Measurements from ENCODE around the gene KCNK3. TPM values are rescaled to one million over a fixed set of nuclear protein-coding genes. Genes with fewer than 3 reads are reported as not detected.

Gene KCNK3
- total and polyA plus RNA-seq, 5 donors from 2014 or later, result not detected

DNA sequence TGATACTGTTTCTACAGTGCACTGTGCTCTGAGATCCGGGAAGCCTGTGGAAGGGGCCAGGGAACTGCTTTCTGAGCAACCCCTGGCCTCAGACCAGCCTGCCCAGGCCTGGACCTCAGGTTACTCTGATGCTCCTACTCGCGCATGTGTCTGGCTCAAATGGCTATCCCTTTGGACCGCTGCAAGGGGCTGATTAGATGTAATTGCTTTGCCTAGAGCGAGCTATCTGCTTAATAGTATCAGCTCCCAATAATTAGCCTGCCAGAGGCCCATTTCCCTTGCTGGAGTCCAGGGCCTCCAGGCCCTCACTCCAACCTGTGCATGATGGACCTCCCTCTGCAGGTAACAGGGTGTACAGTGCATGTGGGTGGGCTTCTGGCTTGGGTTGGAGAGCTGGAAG lies 7.2 kb upstream of the KCNK3 start:
- H3K4me3 ChIP-seq (ENCODE audit: low read depth, low read length), result no peak overlapping the region
- H3K36me3 Mint-ChIP-seq, result no peaks in the 10 kb centered on the region
- no peak overlapping the region for H3K27ac ChIP-seq (ENCODE audit: insufficient read depth, low read length, poor library complexity, severe bottlenecking)
- DNase-seq, result no peak
- no peak for ATAC-seq (ENCODE audit: low read depth in 2 of 2)
- peaks cover 0 to 1% (median 0%) of the 10 kb centered on the region in 7 donors for H3K9me3 Mint-ChIP-seq
- H3K4me1 ChIP-seq (ENCODE audit: control insufficient read depth, insufficient read depth, low read length, poor library complexity, severe bottlenecking), result no peaks in the 10 kb centered on the region
- no peaks in the 10 kb centered on the region for H3K4me1 Mint-ChIP-seq
- no peak overlapping the region for H3K27ac Mint-ChIP-seq
- no peaks in the 10 kb centered on the region for H3K36me3 ChIP-seq (ENCODE audit: control insufficient read depth, insufficient read depth, low read length)
- peaks cover 29% of the 10 kb centered on the region for H3K27me3 Mint-ChIP-seq
- no peaks in the 10 kb centered on the region for H3K9me3 ChIP-seq (ENCODE audit: control insufficient read depth in 2 of 2, low read length in 2 of 2)
- no peak overlapping the region for H3K4me3 Mint-ChIP-seq
- H3K27me3 ChIP-seq (ENCODE audit: control insufficient read depth, insufficient read depth, low read length), result peaks cover 9% of the 10 kb centered on the region

DNA sequence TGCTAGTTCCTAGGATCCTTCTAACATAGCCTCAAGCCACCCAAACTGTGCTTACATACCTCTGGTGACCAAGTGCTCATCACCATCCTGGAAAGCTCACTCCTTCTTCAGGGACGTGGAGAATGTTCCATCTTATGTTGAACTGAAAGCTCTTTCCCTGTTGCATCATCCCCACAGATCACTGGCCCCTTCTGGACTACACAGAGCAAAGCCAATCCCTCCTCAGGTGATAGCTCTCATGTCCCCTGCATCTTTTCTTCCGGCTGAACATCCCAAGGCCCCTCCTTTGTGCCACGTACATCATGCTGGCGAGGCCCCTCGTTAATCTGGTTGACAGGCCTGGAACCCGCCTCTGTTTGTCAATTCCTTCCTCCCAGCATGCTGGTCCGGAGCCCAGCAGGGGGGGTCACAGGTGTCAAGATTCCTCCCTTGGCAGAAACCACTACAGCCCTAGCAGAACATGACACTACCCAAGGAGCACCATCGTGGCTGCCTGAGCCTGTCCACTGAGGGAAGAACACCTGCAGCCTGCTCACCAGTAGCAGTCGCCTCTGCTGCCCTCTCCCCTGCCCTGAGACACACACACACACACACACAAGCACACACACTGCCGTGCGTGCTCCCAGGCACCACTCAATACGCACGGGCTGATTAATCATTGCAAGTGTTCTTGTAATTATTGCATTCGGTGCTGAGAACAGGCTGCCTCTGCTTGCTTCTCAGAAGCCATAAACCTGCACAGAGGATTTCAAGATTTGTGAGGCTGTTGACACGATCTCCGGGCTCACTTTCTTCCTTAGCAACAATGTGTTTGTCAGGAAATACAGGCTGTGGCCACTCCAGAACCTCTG lies 6.3 kb upstream of the KCNK3 start:
- Mint-ChIP-seq H3K4me3 (no peak overlapping the region), H3K27ac (no peak overlapping the region), H3K36me3 (no peaks in the 10 kb centered on the region), H3K27me3 (peaks cover 38% of the 10 kb centered on the region), H3K4me1 (no peaks in the 10 kb centered on the region), H3K9me3 (peaks cover 0 to 1% (median 0%) of the 10 kb centered on the region in 7 donors)
- DNase-seq (no peak), ATAC-seq (ENCODE audit: low read depth in 2 of 2) (no peak)
- peaks cover 9% of the 10 kb centered on the region for H3K27me3 ChIP-seq (ENCODE audit: control insufficient read depth, insufficient read depth, low read length)
- H3K27ac ChIP-seq (ENCODE audit: insufficient read depth, low read length, poor library complexity, severe bottlenecking), result no peak overlapping the region
- no peaks in the 10 kb centered on the region for H3K9me3 ChIP-seq (ENCODE audit: control insufficient read depth in 2 of 2, low read length in 2 of 2)
- H3K36me3 ChIP-seq (ENCODE audit: control insufficient read depth, insufficient read depth, low read length), result no peaks in the 10 kb centered on the region
- no peak overlapping the region for H3K4me3 ChIP-seq (ENCODE audit: low read depth, low read length)
- no peaks in the 10 kb centered on the region for H3K4me1 ChIP-seq (ENCODE audit: control insufficient read depth, insufficient read depth, low read length, poor library complexity, severe bottlenecking)

DNA sequence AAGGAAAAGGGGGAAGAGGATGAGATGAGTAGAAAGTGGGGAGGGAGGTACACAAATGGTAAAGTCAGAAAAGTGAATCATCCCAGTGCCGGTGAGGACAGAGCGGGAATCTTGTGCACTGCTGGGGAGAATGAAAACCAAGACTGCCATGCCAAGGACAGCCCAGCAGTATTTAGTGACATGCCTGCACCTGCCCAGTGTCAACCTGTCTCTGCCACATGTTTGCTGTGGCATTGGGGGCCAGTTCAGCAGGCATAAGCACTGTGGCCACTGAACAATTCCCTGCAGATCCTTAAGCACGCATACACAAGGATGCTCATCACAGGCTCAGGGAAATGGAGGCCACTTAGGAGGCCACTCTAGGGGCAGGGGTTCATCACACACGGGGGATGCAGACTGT lies 5.2 kb upstream of the KCNK3 start:
- Mint-ChIP-seq H3K4me1 (peaks cover 0 to 3% (median 0%) of the 10 kb centered on the region in 4 donors), H3K27ac (no peak overlapping the region), H3K9me3 (peaks cover 0 to 1% (median 0%) of the 10 kb centered on the region in 7 donors), H3K4me3 (no peak overlapping the region), H3K27me3 (peaks cover 47% of the 10 kb centered on the region), H3K36me3 (no peaks in the 10 kb centered on the region)
- Histone ChIP-seq H3K9me3 (ENCODE audit: control insufficient read depth in 2 of 2, low read length in 2 of 2) (no peaks in the 10 kb centered on the region), H3K36me3 (ENCODE audit: control insufficient read depth, insufficient read depth, low read length) (no peaks in the 10 kb centered on the region), H3K4me3 (ENCODE audit: low read depth, low read length) (no peak overlapping the region), H3K27ac (ENCODE audit: insufficient read depth, low read length, poor library complexity, severe bottlenecking) (no peak overlapping the region), H3K27me3 (ENCODE audit: control insufficient read depth, insufficient read depth, low read length) (peaks cover 9% of the 10 kb centered on the region), H3K4me1 (ENCODE audit: control insufficient read depth, insufficient read depth, low read length, poor library complexity, severe bottlenecking) (no peaks in the 10 kb centered on the region)
- DNase-seq (no peak), ATAC-seq (ENCODE audit: low read depth in 2 of 2) (no peak)

DNA sequence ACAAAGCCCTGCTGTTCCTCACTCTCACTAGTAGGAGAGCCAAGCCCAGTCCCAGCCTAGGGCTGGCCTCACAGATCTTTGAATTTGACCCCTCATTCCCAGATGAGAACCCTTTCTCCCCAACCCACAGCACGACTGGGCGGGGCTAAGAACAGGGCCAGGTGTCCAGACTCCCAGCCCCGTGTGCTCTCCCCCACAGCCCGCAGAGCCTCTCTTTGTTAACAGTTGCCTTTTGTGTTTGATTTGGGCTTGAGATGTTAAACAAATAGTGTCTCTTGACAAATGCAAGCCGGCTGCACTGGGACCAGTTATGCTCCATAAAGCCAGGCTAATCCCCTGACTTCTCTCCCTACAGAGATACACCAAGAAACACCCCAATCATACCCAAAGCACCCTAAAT lies 4.7 kb upstream of the KCNK3 start:
- no peaks in the 10 kb centered on the region for H3K36me3 Mint-ChIP-seq
- Histone ChIP-seq H3K9me3 (ENCODE audit: control insufficient read depth in 2 of 2, low read length in 2 of 2) (no peaks in the 10 kb centered on the region), H3K36me3 (ENCODE audit: control insufficient read depth, insufficient read depth, low read length) (no peaks in the 10 kb centered on the region), H3K27me3 (ENCODE audit: control insufficient read depth, insufficient read depth, low read length) (peaks cover 9% of the 10 kb centered on the region), H3K4me1 (ENCODE audit: control insufficient read depth, insufficient read depth, low read length, poor library complexity, severe bottlenecking) (no peaks in the 10 kb centered on the region), H3K27ac (ENCODE audit: insufficient read depth, low read length, poor library complexity, severe bottlenecking) (no peak overlapping the region), H3K4me3 (ENCODE audit: low read depth, low read length) (no peak overlapping the region)
- H3K9me3 Mint-ChIP-seq, result peaks cover 0 to 1% (median 0%) of the 10 kb centered on the region in 7 donors
- ATAC-seq (ENCODE audit: low read depth in 2 of 2) (no peak), DNase-seq (no peak)
- H3K4me1 Mint-ChIP-seq, result peaks cover 0 to 3% (median 0%) of the 10 kb centered on the region in 4 donors
- peaks cover 48% of the 10 kb centered on the region for H3K27me3 Mint-ChIP-seq
- no peak overlapping the region for H3K27ac Mint-ChIP-seq
- no peak overlapping the region for H3K4me3 Mint-ChIP-seq

DNA sequence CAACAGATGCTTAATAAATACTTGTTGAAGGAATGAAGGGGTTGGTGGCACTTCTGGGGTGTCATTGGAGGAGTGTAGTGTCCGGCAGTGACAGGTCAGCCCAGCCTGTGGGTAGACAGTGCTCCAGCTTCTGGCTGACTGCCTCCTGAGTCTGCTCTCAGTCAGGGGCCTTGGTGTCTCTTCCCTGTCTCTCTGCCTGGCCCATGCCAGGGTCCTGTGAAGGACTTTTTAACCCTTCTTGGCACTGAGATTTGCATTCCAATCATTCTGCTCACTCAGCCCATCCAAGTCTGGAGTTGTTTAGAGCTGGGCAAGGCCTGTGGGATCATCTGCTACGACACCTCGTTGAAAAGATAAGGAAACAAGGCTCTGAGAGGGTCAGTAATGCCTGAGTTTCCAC lies 1.4 kb upstream of the KCNK3 start:
- Mint-ChIP-seq H3K27ac (no peak overlapping the region), H3K36me3 (no peaks in the 10 kb centered on the region), H3K4me1 (peaks cover 0 to 10% (median 3%) of the 10 kb centered on the region in 4 donors), H3K4me3 (peak overlapping the region in 1 of 4 donors; percentile 7), H3K9me3 (peaks cover 0 to 3% (median 0%) of the 10 kb centered on the region in 7 donors), H3K27me3 (peaks cover 66% of the 10 kb centered on the region)
- no peak overlapping the region for H3K27ac ChIP-seq (ENCODE audit: insufficient read depth, low read length, poor library complexity, severe bottlenecking)
- no peaks in the 10 kb centered on the region for H3K36me3 ChIP-seq (ENCODE audit: control insufficient read depth, insufficient read depth, low read length)
- H3K4me3 ChIP-seq (ENCODE audit: low read depth, low read length), result no peak overlapping the region
- ATAC-seq (ENCODE audit: low read depth in 2 of 2), result no peak
- peaks cover 26% of the 10 kb centered on the region for H3K27me3 ChIP-seq (ENCODE audit: control insufficient read depth, insufficient read depth, low read length)
- no peaks in the 10 kb centered on the region for H3K9me3 ChIP-seq (ENCODE audit: control insufficient read depth in 2 of 2, low read length in 2 of 2)
- no peaks in the 10 kb centered on the region for H3K4me1 ChIP-seq (ENCODE audit: control insufficient read depth, insufficient read depth, low read length, poor library complexity, severe bottlenecking)
- no peak for DNase-seq

DNA sequence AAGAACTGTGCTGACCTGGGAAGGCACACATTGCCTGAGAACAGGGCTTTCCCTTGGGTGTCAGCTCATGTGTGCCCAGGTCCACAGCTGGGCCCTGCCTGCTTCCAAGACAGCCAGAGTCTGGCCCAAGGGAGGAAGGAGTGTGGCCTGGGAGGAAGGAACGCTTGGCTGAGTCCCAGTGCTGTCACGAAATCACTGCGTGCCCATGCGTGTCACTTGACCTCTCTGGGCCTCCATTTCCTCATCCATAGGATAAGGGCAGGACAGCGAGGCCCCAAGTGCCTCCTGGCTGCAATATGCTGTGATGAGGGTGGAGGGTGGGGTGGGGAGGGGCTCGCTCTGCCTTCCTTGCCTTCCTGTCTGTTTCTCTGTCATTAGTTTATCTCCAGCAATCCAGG lies 642 bp upstream of the KCNK3 start:
- Histone ChIP-seq H3K9me3 (ENCODE audit: control insufficient read depth in 2 of 2, low read length in 2 of 2) (no peaks in the 10 kb centered on the region), H3K4me3 (ENCODE audit: low read depth, low read length) (no peak overlapping the region), H3K36me3 (ENCODE audit: control insufficient read depth, insufficient read depth, low read length) (no peaks in the 10 kb centered on the region), H3K27me3 (ENCODE audit: control insufficient read depth, insufficient read depth, low read length) (peaks cover 28% of the 10 kb centered on the region), H3K27ac (ENCODE audit: insufficient read depth, low read length, poor library complexity, severe bottlenecking) (no peak overlapping the region), H3K4me1 (ENCODE audit: control insufficient read depth, insufficient read depth, low read length, poor library complexity, severe bottlenecking) (no peaks in the 10 kb centered on the region)
- Mint-ChIP-seq H3K27me3 (peaks cover 70% of the 10 kb centered on the region), H3K4me3 (peak overlapping the region in 1 of 4 donors; percentile 23), H3K9me3 (peaks cover 0 to 3% (median 0%) of the 10 kb centered on the region in 7 donors), H3K36me3 (no peaks in the 10 kb centered on the region), H3K27ac (no peak overlapping the region), H3K4me1 (peaks cover 0 to 10% (median 3%) of the 10 kb centered on the region in 4 donors)
- no peak for DNase-seq
- ATAC-seq (ENCODE audit: low read depth in 2 of 2), result no peak

DNA sequence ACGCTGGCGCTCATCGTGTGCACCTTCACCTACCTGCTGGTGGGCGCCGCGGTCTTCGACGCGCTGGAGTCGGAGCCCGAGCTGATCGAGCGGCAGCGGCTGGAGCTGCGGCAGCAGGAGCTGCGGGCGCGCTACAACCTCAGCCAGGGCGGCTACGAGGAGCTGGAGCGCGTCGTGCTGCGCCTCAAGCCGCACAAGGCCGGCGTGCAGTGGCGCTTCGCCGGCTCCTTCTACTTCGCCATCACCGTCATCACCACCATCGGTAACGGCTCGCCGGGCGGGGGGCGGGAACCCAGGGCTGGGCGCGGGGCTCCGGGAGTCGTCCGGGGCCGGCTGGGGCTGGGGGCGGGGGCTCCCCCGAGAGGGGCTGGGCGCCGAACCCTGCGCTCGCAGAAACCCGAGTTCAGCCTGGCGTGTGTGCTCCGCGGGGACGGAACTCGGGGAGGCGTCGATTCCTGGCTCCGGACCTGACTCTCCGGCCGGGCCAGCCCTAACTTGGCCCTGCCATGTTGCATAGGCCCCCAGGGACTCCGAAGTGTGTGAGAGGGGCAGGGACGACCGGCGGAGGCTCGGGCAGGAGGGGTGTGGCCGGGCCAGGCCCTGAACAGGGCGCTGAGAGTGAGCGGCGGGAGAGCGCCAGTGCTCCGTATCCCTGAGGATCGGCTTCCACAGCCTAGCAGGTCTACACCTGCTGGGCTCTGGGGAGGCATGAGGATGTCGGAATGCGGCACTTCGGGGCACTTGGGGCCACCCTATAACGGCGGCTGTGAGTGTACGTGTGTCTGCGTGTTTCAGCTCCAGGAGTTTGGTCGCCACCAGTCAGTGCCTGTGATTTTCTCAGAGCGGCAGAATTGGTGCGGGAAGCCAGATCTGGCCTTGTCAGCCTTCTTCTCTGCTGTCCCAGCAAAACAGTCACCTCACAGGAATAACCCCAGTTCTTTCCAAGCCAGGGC lies 651 bp downstream of the KCNK3 start:
- Histone ChIP-seq H3K27ac (ENCODE audit: insufficient read depth, low read length, poor library complexity, severe bottlenecking) (no peak overlapping the region), H3K27me3 (ENCODE audit: control insufficient read depth, insufficient read depth, low read length) (peaks cover 28% of the 10 kb centered on the region), H3K4me1 (ENCODE audit: control insufficient read depth, insufficient read depth, low read length, poor library complexity, severe bottlenecking) (no peaks in the 10 kb centered on the region), H3K9me3 (ENCODE audit: control insufficient read depth in 2 of 2, low read length in 2 of 2) (no peaks in the 10 kb centered on the region), H3K36me3 (ENCODE audit: control insufficient read depth, insufficient read depth, low read length) (no peaks in the 10 kb centered on the region), H3K4me3 (ENCODE audit: low read depth, low read length) (no peak overlapping the region)
- Mint-ChIP-seq H3K4me1 (peaks cover 0 to 10% (median 3%) of the 10 kb centered on the region in 4 donors), H3K9me3 (peaks cover 0 to 3% (median 0%) of the 10 kb centered on the region in 7 donors), H3K27ac (no peak overlapping the region), H3K27me3 (peaks cover 65% of the 10 kb centered on the region), H3K4me3 (peak overlapping the region in 1 of 4 donors; percentile 9), H3K36me3 (no peaks in the 10 kb centered on the region)
- no peak for DNase-seq
- ATAC-seq (ENCODE audit: low read depth in 2 of 2), result no peak

Measured in CD4-positive, CD25-positive, alpha-beta regulatory T cell (primary cell).